Neural progenitor cell (in vitro differentiated cells): ENCODE data around the gene GJB6.

Source experiments
- CTCF ChIP-seq: fragments of 200-600 bp; sonication (generic); IDR thresholded peaks from 2 replicates; pipeline ENCODE4 v1.5.1; 2017; ENCODE audit warnings: antibody characterized with exemption, mild to moderate bottlenecking
- EZH2 ChIP-seq: fragments of 200-600 bp; sonication (generic); IDR thresholded peaks from 2 replicates; pipeline ENCODE4 v1.6.1; 2017; ENCODE audit warnings: antibody characterized with exemption, mild to moderate bottlenecking, moderate library complexity
- EZH2phosphoT487 ChIP-seq: fragments of 200-600 bp; sonication (generic); IDR thresholded peaks from 2 replicates; pipeline ENCODE4 v1.6.1; 2017; ENCODE audit warnings: antibody characterized with exemption

- TF ChIP-seq CTCF: no peak
- TF ChIP-seq EZH2phosphoT487: no peak
- TF ChIP-seq EZH2: no peak
Measured at GRCh38 chr13:20191311-20192157, 40.6 kb downstream of the GJB6 start.
